Measurements from ENCODE around the gene NRXN3.
"Not testable (repeated sequence)": the region's sequence is repeated elsewhere in the genome, so short reads cannot be mapped to it uniquely, and the experiment has no call there.

The NRXN3 gene

DNA sequence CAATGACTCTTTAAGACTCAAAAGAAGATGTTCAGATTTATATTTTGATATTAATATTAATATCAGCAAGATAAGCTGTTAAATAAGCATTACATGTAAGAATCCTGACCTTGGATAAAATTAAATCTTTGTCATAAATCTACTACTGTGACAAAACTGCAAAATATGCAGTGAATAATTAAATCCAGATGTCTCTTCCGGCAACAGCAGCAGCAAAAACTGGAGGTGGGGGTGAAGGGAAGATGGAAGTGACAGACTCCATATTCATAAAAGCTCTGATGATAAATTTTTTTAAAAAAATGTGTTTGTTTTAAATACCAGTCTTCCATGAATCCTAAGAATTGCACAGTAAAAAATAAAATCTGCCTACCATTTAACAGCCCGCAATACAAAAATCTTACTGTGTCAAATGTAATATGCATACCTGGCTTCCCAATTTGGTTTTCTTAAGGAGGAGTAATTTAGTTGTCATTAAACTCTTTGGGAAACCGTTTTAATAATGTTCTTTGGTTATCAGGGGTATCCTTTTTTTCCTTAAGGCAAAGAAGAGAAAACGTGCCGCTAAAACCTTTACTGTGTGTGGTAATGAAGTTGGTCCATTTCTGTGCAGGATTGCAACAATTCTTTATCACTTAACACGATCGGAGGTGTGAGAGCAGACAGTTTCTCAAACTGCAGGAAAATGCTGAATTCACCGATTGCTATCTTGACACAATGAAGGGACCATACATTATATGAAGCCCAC is 1562.9 kb downstream of the NRXN3 start:
- DNase-seq = no peak

DNA sequence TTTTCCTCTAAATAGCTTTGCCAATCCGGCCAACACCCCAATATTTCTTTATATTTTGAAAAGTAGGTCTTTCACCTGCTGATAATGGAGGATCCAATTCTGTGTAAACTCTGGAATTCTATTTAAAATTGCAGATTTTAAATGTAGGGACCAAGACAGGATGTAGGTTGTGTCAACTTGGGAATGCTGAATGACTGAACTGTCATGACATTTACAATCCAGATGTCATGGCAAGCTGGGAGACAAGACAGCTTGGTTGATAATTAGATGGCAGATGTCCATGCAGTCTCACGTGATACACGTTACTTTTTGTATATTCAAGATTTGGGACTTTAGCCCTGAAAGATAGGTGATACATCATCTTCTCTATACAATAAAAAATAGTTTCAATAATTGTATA is 1564.0 kb downstream of the NRXN3 start:
- DNase-seq = no peak

DNA sequence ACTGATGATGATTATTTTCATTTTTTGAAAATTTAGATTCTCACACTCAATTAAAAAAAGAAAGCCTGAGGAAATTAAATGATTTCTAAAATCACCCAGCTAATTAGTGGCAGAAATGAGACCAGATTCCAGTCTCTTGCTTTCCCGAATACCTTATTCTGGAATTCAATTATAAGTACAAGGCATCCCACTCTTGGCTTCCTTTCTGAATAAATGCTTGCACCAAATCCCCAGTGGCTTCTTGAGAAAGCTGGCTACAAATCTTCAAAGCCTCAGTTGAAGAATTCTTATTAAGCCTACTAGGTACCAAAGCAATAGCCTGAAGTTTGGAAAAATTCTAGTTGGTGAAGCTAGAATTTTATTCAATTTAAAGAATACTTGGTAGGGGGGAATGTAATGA is 1564.5 kb downstream of the NRXN3 start:
- no peak for DNase-seq

DNA sequence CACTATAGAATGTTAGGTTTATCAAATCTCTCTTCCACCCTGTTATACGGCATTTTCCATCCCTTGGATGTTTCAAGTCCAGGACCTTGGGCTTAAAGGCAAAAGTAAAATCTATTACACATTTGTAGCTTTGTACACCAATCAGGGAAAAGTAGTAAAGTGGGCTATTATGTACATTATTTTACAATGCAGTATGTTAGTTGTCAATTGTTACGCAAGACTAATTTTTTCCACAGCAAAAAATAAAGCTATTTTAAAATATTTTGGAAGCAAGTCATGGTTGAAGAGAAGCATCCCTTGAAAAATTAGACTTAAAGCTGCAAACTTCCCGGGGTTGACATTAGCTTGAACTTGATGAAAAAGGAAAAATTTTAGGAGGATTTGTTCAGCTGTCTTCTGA is 1564.9 kb downstream of the NRXN3 start:
- no peak for DNase-seq

DNA sequence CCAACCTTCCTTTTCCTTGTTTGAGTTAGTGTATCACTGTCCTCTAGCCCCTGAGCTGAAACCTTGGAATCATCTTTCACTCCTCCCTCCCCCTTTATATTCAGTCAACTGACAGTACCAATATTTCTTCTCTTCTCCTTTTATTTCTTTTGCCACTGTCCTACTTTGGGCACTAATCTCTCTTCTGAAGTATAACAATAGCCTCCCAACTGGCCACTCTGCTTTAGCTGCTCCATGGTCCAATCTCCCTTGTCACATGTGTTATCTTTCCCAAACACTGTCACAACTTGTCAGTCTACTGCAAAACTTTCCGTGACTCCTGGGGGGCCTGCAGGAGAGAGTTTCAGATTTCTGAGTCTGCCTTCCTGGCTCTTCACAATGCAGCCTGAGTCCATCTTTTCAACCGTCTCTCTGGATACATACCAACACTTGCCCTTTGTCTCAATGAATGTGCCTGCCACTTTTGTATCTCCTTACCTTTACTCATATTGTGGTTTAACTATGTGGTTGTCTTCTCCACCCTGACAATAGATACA is 1570.0 kb downstream of the NRXN3 start:
- DNase-seq = no peak

DNA sequence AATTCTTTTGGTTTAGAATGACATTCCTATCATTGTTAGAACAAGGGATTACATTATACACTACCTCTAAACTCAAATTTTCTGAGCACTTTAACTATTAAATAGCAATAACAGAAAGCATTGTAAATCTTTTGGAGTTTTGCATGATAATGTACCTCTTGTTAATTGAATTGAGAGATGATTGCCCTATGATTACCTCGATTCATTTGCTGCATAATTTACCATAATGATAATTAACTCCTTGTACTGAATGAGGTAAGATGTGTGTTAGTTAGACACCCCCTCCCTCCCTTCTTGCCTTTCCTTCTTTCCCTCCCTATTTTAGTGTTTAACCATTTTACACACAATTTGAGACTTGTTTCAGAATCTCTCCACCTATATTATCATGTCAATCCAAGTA is 1572.0 kb downstream of the NRXN3 start:
- DNase-seq = no peak

DNA sequence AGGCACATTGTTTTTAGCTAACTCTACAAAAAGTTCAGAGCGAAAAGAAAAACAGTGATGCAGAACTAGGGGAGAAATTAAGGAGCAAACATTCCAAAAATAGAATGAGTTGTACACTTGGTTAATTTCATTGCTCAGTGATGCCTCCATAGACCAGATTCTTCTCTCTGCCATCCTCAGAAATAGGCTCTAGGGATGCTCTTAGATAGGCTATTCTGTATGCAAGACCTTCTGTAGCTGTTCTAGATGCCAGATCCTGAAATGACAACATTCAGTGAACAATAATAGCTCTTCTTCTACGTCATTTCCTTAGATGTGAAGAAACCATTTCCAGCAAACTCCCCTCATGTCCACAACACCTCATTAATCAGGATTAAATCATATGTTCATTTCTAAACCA is 1574.9 kb downstream of the NRXN3 start:
- no peak for DNase-seq

DNA sequence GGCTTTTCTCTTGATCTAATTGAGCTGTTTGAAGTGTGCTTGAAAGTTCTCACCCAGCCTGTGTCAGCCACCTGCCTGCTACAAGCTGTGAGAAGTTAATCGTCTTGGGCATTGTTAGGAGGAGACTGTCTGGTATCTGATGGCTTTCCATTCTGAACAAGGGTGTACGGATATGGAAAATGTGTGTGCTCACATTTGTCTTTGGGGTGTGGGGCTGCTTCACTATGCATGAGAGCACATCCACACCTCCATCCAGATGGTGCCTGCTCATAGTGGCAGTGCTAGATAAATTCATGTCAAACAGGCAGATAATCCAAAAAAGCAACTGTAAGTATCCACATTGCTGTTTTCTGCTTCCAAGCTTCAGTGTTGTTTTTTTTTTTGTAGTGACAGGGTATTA is 1578.9 kb downstream of the NRXN3 start:
- no peak for DNase-seq

DNA sequence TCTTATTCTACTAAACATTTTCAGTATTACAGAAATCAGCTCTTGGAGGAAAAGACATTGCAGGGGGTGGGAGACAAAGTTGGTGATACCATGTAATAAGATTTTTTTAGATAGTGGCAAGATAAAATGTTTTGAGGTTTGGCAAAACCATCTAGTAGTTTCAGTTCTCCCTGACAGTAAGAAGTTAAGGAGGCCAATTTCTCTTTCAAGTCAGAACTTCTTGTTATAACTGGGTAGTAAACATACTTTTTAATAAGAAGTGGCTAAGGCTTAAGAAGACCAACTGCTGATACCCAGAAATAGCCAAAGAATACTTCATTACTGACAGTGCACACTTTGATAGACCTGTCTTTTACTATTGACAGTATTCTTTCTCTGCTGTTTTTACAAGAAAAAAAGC is 1588.8 kb downstream of the NRXN3 start:
- DNase-seq = no peak

DNA sequence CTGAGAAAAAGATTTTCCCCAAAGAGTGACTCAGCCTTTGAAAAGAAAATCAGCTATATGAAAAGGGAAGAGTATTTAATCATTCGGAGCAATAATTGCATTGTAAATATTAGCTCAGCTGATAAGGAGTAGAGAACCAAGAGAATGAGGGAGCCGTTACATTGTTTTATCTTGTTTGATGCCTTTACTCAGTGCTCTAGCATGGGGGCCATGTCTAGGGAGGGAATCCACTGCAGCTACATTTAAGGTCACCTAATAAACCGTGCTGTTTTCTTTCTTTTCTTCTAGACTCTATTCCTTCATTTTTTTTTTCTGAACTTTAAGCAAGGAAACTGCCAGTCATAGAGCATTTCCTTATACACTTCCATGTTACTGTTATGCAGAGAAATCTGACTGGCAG is 1594.2 kb downstream of the NRXN3 start:
- DNase-seq = peak; percentile 79

DNA sequence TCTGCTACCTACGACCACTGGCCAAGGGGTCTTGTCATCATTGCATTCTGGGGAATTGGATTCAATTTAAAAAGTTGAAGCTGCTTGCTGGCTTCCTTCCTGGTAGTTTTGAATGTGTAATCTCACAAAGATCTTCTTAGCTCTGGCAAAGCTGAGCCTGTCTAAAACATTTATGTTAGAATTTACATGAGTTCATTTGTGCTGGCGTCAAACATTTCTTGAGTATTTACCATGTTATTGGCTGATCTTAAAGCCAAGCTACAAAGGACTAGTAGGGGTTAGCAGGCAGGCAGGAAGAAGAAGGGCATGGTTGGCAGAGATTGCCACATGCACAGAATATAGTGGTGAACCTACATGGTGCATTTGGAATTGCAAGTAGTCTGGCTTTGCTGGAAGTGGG is 1596.3 kb downstream of the NRXN3 start:
- no peak for DNase-seq

DNA sequence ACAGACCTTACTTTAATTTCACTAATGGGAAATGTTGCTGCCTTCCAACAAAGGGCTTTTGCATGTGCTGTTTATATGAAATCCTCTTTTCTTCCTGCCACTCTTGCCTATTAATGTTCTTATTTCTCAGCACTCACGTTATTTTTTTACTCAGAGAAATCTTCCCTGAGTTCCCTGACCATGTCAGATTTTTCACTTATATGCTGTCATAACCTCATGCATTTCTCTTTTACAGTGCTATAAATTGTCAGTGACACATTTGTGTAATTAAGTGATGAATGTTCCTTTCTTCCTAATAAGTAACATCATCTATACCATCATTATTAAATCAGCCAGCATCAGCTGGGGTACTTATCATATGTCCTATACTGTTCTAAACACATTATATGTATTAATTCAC is 1597.1 kb downstream of the NRXN3 start:
- DNase-seq = no peak

DNA sequence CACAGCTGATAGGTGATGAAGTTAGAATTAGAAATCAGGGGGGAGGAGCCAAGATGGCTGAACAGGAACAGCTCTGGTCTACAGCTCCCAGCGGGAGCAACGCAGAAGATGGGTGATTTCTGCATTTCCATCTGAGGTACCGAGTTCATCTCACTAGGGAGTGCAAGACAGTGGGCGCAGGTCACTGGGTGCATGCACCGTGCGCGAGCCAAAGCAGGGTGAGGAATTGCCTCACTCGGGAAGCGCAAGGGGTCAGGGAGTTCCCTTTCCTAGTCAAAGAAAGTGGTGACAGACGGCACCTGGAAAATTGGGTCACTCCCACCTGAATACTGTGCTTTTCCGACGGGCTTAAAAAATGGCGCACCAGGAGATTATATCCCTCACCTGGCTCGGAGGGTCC is 1597.5 kb downstream of the NRXN3 start:
- DNase-seq = not testable (repeated sequence)

DNA sequence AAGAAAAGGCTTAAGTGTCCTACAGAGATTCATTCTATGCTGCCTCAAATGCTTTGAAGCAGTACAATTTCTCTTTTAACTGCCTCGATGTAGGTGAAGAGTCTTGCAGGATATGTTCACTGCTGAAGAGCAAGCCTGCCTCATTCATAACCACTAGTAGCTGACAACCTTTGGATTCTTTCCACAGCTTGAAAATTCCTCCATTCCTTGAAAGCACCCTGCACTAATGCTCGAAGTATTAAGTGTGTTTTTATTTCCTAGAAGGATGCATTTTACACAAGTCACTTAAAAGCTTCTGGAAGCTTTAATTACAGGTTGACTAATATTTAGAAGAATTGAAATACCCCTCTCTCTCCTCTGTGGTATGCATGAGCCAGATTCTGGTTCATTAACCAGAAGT is 1611.7 kb downstream of the NRXN3 start:
- DNase-seq = no peak

DNA sequence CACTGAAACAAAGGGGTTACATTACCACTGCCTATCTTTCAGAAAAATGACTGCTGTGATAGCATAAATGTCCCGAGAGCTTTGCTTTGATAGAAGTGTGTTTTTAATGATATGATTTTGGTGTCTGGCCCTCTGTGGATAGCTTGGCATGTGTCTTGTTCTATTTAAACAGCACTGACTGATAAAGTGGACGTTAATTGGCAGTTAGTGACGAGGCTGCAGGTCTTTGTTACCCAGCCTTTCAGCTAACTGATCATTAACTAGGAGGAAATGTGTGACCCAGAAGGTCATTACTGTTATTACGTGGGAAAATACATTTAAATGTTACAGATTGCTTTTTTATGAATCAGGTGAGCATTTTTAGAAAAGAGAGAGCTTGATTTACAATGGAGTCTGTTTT is 1612.9 kb downstream of the NRXN3 start:
- DNase-seq = peak; percentile 3

DNA sequence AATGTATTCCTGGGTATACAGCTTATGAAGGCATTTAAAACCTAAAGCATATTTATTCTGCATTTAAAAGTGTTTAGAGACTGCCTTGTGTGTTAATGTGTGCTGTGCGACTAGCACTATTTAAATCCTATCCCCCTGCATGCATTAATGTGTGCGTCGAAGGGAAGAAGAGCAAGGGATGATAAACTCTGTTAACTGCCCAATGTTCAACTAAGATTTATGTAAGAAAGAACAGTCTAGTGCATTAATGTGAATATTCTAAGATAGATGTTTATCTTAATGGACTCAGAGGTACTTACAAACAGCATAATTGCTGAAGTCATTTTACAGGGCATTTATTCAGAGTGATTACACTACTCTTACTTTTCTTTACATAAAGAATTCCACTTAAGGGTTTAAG is 1616.3 kb downstream of the NRXN3 start:
- DNase-seq = no peak

DNA sequence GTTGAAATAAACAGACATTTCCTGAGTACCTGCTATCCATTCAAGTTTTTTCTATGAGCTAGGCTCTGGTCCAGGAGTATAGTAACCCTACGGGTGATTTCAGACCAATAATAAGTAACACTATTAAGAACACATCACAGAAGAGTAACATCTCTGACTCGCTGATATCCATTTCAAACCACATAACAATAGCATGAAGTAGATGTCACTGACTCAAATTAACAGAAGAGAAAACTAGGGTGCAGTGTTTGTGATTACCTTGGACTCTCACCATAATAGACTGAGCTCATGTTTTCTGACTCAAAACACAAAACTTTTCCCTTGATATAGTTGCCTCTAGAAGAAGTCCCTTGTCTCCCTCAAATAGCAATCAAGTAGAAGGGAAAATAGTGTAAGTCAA is 1618.2 kb downstream of the NRXN3 start:
- no peak for DNase-seq

DNA sequence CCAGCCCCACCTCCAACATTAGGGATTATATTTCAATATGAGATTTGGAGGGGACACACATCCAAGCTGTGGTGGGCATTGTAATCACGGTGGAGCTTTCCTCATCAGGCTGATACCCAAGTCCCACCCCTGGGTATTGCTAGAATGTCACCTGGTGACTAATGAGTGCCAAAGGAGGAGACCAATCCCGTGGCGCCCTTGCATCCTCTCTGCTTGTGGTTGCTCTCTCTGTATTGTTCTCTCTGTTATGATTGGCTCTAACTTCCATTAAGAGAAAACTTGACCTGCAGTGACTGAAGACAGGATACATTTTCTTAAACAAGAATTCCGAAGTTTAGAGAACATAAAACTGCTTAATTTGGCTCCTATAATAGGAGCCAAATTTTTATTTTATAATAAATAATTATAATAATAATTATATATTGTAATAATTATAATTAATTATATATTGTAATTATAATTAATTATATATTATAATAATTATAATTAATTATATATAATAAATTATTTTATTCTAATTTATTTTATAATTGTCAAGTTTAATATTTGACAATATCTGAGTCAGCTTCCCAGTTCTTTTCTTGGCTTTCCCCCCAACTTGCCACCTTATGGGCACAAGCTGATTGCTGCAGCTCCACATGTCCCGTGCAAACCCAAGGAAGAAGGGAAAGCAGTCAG is 1621.0 kb downstream of the NRXN3 start:
- DNase-seq = no peak

DNA sequence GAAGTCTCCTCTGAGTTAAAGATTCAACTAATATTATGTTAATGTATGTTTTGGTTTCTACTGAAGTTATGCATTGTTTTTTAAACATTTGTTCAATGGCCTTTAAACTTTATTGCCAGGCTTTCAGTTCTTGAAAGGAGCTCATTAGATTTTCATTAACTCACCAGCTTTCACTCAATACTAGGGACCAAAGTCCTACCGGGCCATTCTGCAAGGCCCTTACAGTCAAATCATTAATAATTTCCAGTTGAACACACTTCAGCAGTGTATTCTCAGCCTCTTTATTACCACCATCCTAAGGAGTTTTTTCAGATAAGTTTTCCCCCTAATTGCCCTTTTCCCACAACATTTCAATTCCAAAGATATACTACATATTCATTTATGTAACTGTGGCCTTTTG is 1631.9 kb downstream of the NRXN3 start:
- DNase-seq = no peak

DNA sequence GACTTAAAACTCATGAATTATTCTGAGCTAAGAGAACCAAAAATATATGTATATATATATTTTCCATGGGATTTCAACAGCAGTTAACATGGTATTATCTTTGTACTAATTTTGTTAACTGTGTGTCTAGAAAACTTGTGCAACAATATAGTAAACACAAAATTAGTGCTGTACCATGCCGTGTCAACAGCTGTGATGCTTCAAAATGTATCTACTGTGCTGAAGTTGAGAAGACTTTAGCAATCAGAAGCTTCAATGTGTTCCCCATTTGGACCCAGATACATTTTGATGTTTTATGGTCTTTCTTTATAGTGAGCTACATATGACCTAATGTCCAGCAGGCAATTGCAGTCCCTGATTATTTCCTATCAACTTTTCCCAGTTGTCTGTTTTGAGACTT is 1635.5 kb downstream of the NRXN3 start:
- DNase-seq = no peak

DNA sequence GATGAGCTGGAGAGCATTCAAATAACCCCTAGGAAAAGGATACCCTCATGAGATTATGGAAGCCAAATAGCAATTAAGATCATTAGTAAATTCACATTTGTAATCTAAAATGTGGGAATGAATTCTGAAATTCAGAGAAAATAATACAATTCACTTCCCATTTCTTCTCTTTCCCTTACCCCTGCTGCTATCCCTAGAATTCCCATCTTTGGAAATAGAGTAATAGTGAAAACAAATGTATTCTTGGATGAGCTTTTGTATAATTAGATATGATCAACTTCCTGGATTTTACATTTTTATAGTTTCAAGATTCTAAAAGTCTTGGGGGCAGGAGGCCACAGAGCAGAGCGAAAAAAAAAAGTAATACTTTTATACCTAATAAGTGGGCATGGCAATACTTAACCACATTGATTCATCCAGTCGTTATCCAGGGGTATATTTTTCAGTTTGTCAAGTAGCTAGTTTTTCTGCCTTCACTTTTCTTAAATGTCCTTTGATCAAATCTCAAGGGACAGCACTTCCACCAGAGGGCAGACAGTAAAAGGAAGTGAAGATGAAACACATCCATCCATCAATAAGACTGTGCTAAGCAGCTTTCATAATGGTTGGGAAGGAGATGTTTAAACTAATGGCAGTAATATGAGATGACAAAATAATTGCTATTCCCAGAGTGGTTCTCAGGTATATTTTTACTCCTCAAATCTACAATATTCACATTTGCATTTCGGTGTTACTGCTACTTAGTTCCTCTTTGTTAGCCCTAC is 1639.9 kb downstream of the NRXN3 start:
- peak; percentile 13 for DNase-seq

DNA sequence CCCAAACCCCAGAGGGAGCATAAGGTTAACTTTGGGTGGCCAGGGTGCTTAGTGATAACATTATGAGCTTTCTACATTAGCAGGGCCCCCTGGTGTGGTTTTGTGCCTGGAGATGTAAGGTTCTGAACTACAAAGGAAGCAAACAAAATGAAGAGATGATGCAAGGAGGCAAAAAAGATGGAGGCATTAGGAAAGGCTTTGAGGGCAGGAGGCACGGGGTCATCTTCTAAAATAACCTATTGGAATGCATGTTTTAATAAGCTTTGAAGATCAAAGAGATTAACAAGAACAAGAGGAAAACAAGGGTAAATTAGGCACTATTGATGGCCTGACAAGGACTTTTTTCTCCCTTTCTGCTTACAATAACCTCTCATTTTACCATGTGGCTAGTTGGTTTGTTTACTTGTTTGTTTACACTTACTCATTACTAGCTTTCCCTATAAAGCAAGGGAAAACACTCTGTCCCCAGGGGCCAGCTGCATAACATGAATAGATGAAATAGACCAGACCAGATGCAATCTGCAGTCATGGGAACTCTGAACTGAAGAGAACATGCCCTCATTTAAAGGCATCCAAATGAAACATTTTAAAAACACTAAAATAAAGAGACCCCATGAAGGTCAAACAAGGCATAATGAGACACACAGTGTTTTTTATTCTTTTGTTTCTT is 1650.8 kb downstream of the NRXN3 start:
- no peak for DNase-seq

DNA sequence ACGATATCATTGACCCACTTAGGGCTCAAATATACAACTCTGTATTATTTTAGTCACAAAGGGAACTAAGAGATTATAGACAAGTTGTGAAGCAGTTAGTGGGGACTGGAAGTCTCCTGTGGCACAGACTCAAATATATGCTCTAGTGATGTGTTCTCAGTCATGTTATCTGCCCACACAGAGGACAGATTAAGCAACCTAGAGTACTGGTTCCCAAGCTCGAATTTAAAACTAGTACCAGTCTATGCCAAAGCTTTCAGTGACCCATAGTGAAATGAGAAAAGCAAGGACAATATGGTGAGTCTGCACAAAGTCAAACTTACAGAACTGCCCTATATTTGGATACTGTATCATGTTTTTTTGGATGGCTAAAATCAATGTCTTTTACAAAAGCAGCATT is 1651.9 kb downstream of the NRXN3 start:
- no peak for DNase-seq

All from DMS153 (cell line).